Stimulated activated naive CD8-positive, alpha-beta T cell treated with anti-CD3 and anti-CD28 coated beads, Interleukin-15, Interleukin-2, amounts not matched to agents 100 U/mL and 50 U/mL, for 24 hours (primary cell): ENCODE results near the gene OCA2.

Experiments used
- ATAC-seq: fragments of 150-1000 bp; cut with Tn5 transposase; one replicate; pipeline ENCODE4 v1.10.0; 2021
- DNase-seq: peaks from one replicate; pipeline ENCODE4 v3.0.0; 2021

Gene OCA2

DNA sequence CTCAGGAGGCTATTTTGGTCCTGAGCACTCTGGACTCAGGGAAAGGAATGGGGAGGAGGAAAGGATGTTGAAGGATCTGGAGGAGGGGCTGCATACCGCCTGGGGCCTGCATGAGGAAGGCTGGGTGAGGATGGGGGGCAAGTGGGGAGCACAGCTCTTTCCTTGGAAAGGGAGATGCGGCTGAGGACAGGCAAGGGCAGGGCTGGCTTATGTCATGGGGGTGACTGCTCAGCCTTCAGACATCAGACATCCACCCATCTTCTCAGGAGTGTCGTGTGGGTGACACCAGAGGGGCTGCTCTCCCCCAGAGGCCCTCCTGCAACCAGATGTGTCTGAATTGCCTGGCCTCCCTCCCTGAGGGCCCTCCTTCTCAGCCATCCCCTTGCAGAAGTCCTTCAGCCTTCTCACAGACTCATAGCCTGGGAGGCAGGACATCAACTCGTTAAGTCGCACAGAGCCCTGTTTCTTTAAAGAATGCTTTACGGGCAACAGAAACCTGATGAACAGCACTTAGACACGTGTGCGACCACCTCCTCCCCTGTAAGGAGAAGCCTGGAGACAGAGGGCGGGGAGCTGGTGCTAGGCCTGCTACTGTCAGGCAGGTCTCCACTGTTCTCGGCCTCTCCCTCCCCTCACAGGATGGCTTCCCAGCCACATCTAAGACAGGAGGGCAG, 252.3 kb downstream of the OCA2 start:
- DNase-seq (no peak), ATAC-seq (no peak)

DNA sequence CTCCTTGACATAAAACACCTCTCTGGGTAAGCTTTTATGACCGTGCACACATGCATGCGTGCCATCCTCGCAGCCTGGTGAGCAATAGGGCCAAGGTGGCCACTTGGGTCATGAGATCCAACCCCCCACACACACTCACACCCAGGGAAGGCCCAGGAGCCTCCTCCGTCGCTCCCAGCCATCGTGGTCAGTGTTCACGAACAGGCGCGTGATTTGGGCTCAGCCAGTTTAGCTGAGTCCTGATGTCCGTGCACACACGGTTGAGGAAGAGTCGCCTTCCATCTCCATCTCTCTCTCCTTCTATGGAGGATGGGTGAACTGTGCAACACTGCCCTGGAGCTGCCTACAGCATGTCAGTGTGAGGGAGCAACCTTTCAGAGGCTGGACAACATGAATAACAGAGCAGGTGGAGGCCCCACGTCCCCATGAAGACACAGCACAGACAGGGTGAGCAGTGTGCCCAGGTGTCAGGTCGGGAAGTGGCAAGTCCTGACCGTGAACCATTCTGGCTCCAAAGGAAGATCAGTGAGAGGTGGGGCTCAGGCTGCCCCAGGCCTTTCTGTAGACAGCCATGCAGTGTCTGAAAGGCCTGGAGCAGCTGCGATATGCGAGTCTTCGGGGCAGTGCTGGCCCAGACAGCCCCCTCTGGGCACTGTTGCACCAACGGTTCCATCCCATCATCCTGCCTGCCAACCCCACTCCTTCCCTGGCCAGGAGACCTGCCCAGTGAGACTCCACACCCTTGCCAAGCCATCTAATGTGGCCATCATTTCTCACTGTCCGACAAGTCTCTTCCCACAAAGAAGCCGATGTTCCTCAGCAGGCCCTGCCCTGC, 253.4 kb downstream of the OCA2 start:
- DNase-seq, result no peak
- no peak for ATAC-seq

DNA sequence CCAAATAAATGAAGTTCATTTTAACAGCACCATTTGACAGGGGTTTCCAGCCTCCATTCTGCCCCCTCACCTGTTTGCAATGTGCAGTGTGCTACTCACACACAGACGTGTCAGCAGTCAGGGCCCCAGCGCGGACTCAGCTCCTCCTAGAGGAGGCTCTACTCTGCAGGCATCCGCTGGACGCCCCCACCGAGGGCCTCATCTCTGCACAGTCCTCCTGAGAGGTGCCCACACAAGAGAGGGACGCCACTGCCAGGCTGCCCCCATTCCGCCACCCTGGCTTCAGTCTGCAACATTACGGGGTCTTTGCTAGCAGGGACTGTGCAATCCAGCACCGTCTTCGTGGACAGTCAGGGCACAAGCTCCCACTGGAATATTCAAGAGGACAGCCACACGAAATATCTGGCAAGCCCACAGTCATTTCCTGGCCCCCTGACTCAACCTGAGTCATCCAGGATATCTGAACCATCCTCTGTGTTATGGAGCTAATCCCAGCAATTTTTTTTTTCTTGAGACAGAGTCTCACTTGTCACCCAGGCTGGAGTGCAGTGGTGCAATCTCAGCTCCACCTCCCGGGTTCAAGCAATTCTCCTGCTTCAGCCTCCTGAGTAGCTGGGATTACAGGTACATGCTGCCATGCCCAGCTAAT, 255.0 kb downstream of the OCA2 start:
- DNase-seq (no peak), ATAC-seq (no peak)

DNA sequence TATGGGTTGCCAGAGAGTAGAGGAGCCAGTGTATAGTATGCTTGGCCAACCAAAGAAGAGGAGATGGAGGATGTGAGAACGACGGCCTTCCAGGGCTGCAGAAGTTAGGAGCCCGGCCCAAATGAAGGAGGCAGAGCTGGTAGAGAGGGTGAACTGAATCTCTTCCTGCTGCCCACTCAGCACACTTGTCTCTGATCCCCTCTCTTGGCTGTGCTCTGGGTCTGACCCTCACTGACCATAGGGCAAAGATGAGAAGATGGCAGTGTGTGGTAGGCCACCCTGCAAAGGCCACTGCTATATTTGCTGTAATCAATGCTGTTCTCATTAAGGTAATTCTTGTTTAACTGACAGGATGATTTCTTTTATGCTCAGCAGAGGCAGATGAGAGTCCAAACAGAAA, 256.0 kb downstream of the OCA2 start:
- ATAC-seq, result no peak
- no peak for DNase-seq

DNA sequence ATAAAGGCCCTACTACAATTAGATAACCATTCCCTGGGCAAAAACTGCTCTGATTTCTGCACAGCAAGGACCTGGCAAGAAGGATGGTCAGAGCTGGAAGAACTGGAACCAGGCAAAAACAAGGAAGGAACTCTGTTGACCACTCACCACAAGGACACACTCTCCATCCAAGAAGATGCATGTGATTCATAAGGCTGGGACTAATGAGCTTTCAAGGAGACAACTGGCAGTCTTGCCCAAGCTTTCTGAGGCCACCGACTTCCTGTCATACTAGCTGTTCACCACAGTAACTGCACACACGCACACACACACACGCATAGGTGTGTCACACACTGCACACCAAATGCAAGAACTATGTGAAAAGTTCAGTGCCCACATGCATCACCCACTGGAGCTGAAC, 256.6 kb downstream of the OCA2 start:
- DNase-seq (no peak), ATAC-seq (no peak)

DNA sequence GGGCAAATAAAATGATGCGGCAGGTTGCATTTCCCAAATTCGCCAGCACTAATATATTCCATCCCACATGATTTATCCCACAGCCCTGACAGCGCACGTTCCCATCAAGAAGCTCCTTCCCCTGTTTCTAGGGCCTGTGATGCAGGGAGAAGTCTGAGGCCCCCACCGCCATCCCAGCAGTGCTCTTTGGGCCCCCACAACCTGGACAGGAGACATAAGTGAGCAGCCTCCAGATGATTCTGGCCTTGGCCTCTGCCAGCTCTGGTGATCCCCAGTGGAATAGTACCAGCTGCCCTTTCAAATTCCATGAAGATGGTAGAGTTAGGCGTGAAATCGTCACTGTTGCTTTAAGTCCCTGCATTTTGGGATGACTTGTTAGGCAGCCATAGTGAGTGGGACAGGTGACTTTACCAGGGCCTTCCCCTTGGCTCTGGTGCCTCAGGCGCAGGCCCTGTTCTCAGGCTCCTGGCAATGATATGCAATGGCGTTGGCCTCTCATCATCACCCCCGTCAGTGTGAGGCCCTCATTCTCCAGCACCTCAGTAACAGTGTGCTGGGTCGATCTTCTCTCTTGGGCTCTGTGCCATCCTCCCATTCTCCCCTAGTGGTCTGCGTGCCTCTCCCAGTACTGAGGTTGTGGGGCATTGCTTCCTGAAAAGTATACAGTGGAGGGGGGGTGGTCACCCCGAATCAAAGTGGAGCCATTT, 263.7 kb downstream of the OCA2 start:
- DNase-seq, result no peak
- ATAC-seq, result no peak

DNA sequence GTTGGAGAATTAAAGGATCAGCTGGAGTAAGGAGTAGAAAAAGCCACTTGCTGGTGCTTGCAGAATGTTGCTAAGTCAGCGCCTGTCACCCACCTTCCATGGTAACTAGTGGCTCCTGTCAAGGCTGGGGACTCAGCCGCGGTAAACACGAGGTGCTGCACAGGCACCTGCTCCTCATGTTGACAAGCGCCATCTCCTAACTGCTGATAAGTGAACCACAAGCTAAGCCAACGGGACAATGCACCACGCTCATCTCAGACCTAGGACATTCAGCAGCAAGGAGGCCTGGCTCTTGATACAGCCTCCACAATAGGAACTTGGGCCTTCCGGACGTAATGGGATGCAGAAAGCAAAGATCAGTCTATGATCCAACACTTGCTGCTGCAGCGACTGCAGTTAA, 264.4 kb downstream of the OCA2 start:
- no peak for DNase-seq
- no peak for ATAC-seq

DNA sequence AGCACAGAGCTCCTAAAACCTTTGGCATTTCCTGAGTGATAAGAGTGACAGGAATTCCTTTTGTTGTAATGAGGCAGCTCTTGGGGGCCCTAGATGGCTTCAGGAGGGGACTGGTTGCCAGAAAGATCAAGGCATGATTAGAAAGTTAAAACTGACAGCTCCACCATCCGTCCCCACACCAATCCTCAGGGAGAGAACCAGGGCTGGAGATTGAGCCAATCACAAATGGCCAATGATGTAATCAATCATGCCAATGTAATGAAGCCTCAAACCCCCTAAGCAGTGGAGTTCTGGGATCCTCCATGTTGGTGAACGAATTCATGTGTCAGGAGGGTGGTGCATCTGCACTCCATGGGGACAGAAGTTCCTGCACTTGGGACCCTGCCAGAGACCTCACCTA, 265.1 kb downstream of the OCA2 start:
- ATAC-seq (no peak), DNase-seq (no peak)

DNA sequence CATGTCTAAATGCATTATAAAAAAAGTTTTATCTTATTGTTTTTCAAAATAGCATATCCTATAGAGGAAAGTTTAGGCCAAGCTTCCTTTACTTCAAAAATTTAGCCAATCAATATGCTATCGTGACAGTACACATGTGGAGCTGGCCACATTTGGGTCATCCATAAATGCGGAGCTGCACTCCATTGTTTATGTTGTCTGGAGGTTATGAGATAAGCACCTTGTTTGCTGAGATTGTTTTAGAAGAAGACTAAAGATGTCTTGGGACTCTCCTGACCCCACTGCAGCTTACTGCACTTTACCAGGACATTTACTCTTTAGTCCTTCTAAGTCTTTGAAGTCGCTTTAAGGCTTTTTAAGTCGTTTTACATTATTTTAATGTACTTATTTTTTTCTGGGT, 265.9 kb downstream of the OCA2 start:
- ATAC-seq (no peak), DNase-seq (no peak)

DNA sequence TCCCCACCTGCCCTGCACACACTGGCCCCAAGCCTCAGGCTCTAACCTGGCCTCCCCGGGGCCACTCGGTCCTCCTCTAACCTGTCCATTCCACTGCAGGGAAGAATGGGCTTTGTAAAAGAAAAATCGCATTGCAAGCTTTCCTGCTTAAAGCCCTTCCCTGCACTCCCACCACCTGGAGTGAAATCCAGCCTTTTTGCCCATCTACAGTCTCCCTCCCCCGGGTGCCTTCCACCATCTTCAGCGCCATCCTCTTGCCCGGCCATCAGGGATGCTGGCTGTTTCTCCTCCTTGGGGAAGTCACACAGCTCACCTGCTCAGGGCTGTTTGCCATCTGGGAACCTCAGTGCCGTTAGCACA, 266.9 kb downstream of the OCA2 start:
- ATAC-seq, result no peak
- no peak for DNase-seq

DNA sequence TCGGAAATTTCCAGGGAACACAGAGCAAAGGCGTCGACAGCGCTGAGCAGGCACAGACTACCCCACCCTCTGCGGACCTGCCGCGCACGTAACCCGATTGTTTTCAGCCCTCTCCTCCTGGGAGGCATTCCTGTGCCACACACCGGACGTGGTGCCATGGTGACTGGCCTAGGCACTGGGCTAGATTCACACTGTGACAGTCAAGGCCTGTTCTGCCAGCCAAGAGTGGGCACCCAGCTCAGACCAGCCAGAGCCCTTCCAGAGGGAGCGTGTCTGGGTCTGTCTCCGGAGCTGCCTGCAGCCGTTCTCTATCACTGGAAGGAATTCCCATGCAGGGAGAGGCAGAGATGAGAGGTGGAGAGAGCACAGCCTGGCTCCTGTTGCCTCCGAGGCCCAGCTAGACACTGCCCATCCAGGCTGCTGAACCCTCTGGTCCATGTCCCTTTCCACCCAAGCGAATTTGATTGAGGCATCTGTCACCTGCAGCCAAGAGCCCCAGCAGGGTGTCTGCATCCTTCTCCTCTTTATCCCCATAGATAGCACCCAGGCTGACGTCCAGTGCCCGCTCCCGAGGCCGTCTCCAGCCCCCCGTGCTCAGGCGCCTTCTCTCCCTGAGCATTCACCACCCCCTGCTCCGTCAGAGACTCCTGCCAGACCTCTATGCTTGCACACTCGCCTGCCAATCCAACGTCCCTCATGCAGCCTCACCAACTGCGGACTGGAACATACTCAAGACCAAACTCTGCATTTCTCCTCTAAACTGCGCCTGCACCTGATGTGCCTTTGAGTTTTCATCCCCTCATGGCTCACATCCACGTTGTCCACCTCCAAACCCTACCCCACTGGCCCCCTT, 267.5 kb downstream of the OCA2 start:
- no peak for ATAC-seq
- DNase-seq, result no peak

DNA sequence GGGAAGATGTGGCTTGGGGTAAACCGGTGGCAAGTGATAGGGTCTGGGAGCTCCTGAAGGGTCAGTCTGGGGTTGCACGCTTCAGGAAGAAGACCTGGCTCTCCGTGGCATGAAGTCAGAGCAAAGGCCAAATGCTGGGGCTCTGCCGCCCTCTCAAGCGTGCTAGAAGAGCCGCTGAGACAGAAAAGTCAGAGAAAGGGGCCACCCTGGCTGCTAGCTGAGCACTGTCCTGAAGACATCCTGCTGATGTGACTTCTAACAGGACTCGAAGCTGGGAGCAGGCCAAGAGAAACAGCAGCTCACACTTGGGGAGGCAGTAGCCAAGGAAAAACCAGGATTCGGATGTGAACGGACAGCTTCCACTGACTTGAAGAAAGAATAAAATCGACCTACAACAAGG, 270.4 kb downstream of the OCA2 start:
- DNase-seq (no peak), ATAC-seq (no peak)

DNA sequence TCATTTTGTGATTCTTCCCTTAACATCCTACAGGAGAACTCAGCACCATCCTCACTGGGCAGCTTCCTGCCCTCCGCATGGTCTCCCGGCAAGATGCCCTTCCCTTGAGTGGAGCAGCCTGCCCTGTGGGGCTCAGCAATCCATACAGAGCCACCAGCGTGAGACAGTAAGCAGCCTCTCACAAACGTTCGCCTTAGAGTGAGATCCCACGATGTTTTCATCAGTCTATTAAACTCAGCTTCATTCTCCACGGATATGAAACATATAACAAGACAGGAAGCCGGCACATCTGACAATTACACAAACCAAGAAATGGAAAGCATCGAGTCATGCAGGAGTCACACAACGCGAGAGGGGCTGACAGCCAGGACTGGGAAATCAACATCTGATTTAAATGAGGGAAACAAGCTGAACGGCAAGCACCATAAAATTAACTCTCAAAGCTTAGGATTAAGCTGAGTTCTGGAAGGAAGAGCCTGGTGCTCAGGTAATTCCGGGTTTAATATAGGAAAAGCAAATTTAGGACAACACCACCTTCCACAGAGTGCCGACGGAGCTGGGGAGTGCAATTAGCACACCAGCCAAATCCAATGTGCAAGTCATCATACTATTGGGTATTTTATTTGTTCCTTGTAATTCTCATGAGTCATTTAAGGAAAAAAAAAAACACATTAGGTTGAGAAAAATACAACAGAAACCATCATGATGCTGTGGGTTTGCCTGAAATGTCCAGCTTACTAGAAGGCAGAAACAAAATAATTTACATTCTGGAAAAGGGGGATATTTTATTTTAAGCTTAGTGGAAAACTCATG, 272.0 kb downstream of the OCA2 start:
- DNase-seq (no peak), ATAC-seq (no peak)

DNA sequence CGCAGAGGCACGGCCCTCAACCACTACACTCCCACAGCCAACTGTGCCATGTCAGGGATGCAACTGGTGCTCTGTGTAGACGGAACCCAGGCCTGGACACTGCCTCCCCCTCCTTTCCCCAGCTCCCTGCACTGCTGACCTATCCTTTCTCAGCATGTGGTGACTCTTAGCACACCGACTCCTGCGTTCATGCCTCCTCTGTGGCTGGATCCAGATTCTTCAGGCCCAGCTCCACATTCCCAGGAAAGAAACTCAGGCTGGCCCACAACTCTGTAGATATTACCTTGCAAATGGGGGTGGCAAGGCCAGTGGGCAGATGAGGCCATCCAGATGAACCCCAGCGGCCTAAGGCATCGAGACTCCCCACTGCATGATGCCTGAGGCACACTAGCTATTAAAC, 272.7 kb downstream of the OCA2 start:
- DNase-seq (no peak), ATAC-seq (no peak)

DNA sequence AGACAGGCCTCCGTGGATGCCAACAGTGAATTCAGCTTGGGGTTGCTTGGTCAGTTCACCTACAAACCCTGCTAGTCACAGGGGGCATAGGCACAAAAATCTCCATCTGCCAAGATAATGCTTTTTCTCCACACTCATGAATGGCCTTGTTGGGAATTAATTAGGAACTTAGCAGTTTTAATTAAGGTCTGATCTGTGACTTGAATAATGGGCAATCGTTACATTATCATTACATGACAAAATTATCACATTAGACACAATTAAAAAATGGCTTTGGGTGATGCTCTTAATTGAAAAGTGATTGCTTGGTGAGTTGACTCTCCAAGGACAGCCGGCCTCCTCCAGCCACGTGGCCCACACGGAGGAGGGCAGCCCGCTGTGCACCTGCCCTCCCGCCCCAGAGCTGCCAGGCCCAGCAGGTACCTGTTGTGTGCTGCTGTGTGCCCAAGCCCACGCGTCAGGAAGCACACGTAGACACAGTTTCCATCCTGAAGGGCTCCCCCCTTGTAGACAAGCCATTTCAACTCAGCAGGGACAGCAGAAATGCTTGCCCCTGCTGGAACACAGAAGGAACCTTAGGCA, 274.2 kb downstream of the OCA2 start:
- ATAC-seq, result no peak

DNA sequence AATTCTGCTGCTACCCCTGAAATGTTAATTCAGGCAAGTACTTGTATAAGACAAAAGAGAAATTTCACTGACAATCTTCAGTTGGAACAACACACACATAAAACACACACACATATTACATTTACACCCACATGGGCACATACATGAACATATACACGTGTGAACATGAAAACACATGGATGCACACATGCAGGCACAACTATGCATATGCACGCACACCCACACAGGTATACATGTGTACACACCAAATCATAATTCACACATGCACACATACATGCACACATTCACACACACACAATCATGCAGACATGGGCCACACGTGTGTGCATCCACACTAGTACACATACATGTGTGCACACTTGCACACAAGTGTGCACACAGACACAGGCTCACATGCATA, 277.8 kb downstream of the OCA2 start:
- ATAC-seq (no peak), DNase-seq (no peak)

More for the DNA sequence above, 274.2 kb downstream of the OCA2 start:
- DNase-seq, result no peak

DNA sequence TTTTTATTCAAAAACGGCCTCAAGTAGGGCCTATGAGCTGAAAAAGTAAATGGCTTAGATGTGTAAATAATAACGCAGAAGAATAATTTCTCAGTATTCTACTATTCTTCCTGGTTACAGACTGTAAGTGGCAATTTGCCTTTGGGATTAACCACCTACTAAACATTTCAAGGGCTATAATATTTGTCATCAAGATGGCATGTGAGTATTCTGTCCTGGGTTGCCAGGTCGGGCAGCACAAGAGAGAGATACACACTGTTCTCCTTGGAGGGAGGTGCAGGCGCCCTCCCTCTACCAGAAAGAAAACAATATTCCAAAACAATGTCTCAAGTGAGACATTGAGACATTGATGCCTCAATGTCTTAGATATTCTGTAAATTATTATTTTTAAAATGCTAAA, 278.4 kb downstream of the OCA2 start:
- DNase-seq, result no peak
- ATAC-seq, result no peak

DNA sequence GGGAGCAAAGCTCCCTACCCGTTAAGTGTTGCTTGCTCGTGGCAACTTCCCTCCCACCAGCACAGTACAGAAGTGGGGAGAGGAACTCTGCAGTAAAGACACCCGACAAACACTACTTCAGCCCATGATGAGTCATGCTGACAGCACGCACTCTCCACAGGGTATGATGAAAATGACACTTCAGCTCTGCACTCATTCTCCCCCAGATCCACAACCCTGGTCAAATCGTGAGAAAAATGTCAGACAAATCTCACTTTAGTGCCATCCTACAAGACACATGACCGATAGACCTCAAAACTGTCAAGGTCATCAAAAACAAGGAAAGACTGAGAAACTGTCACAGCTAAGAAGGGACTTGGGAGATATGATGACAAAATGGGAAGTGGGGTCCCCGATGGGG, 278.9 kb downstream of the OCA2 start:
- no peak for DNase-seq
- ATAC-seq, result no peak

DNA sequence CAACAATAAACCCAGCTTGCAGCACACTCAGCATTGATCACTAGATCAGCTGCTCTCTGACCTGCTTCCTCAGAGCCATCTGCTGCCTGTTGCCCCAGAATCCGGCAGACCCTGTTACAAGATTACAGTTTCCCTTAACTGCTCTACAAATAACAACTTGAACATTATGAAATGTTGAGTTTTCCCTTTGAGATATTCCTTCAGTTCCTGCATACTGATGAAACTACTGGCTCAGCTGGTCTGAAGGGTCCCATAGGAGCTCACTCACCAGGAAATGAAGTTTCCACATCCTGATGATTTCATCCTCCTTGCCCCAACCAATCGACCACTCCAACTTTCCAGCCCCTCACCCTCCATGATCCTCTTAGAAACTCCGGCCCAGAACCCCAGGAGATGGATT, 281.9 kb downstream of the OCA2 start:
- DNase-seq, result no peak
- no peak for ATAC-seq

DNA sequence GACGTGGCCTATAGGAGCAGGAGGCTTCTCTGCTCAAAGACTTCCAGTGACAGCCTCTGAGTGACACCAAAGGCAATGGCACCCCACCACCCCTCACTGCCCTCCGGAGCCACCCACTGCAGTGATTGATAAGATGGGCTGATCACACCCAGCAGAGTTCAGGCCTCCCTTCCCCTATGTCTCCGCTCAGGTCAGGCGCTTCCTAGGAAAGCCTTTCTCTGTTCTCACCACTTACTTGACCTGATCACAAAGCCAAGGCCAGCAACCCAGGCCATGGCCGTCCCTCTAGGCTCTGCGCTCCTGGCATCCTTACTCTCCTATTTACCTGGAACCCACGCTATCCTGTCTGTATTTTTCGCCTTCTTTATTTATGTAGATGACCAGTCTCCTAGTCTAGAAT, 282.3 kb downstream of the OCA2 start:
- ATAC-seq, result no peak
- no peak for DNase-seq

DNA sequence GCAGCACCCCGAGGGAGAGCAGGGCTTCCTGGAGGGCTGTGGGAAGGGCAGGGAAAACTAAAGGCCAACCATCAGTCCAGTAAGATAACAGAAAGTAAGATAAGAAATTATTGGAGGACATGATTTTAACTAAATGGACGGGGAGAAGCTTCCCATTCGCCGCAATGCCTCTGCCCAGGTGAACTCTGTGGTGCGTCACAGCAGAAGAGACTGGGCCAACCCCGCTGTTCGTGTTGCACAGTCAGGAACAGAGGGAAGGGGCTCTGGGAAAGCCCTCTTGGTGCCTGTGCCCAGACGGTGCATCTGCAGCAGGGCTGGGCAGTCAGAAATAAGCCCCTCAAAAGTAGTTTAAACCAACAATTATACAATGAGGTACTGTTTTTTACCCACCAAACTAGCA, 284.1 kb downstream of the OCA2 start:
- ATAC-seq, result no peak
- no peak for DNase-seq
